Measurements from ENCODE around the gene POP4.

The POP4 gene

GRCh38 chr19:29634423-29635130 lies 28.5 kb downstream of the POP4 start:
- no peak for DNase-seq

GRCh38 chr19:29635963-29636362 lies 29.9 kb downstream of the POP4 start:
- no peak for DNase-seq

GRCh38 chr19:29636553-29637360 lies 30.7 kb downstream of the POP4 start:
- no peak for DNase-seq

GRCh38 chr19:29639086-29639485 lies 33.0 kb downstream of the POP4 start:
- DNase-seq = no peak

GRCh38 chr19:29640231-29640630 lies 34.1 kb downstream of the POP4 start:
- DNase-seq = no peak

- DNase-seq = no peak
Observed at GRCh38 chr19:29641597-29641996, 35.5 kb downstream of the POP4 start.

- no peak for DNase-seq
Observed at GRCh38 chr19:29643361-29643935, 37.4 kb downstream of the POP4 start.

GRCh38 chr19:29644210-29644609 lies 38.1 kb downstream of the POP4 start:
- DNase-seq = no peak

GRCh38 chr19:29645491-29645867 lies 39.4 kb downstream of the POP4 start:
- DNase-seq = no peak

GRCh38 chr19:29645911-29646310 lies 39.8 kb downstream of the POP4 start:
- DNase-seq = no peak

- DNase-seq = no peak
Observed at GRCh38 chr19:29650772-29651387, 44.8 kb downstream of the POP4 start.

- no peak for DNase-seq
Observed at GRCh38 chr19:29651622-29652394, 45.7 kb downstream of the POP4 start.

GRCh38 chr19:29653398-29653797 lies 47.3 kb downstream of the POP4 start:
- no peak for DNase-seq

GRCh38 chr19:29655648-29656335 lies 49.7 kb downstream of the POP4 start:
- DNase-seq = no peak

- no peak for DNase-seq
Observed at GRCh38 chr19:29658221-29658991, 52.3 kb downstream of the POP4 start.

GRCh38 chr19:29660835-29661234 lies 54.8 kb downstream of the POP4 start:
- DNase-seq = no peak

GRCh38 chr19:29662278-29662603 lies 56.2 kb downstream of the POP4 start:
- no peak for DNase-seq

- peak; percentile 26 for DNase-seq
Observed at GRCh38 chr19:29662604-29663404, 56.7 kb downstream of the POP4 start.

- no peak for DNase-seq
Observed at GRCh38 chr19:29663861-29664752, 58.0 kb downstream of the POP4 start.
